Measurements from ENCODE around the gene MCEMP1. TPM values are rescaled to one million over a fixed set of nuclear protein-coding genes. Genes with fewer than 3 reads are reported as not detected.

The MCEMP1 gene
- total RNA-seq, 2 experiments from 2014 or later = not detected

DNA sequence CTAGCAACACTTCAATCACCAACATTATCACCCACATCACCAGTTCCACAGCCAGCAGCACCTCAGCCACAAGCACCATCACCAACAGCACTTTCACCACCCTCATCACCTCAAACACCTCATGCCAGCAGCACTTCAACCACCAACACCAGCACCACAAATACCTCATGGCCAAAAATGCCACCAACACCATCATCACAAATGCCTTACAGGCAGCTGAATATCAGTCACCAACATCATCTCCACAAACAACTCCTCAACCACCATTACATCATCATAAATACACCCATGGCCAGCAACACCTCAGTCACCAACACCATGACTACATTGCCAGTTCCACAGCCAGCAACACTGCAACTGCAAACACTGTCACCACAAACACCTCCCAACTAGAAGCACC, 14.6 kb downstream of the MCEMP1 start:
- H3K27ac Mint-ChIP-seq = no peak overlapping the region
- H3K27me3 Mint-ChIP-seq = peaks cover 1% of the 10 kb centered on the region
- POLR2A ChIA-PET = no interaction called here
- no peaks in the 10 kb centered on the region for H3K36me3 Mint-ChIP-seq
- H3K4me3 Mint-ChIP-seq = no peak overlapping the region
- CTCF ChIA-PET = interaction anchor here (1.5 kb wide), 1 partner anchor 11 kb away, joined by 5 read pairs; the partner anchor contains the start of gene TRAPPC5
- H3K9me3 Mint-ChIP-seq = no peaks in the 10 kb centered on the region
- no peaks in the 10 kb centered on the region for H3K4me1 Mint-ChIP-seq (ENCODE audit: low read depth)
- peak; percentile 41 for DNase-seq
- intact Hi-C loops (cut with micrococcal nuclease) = no loop called here

DNA sequence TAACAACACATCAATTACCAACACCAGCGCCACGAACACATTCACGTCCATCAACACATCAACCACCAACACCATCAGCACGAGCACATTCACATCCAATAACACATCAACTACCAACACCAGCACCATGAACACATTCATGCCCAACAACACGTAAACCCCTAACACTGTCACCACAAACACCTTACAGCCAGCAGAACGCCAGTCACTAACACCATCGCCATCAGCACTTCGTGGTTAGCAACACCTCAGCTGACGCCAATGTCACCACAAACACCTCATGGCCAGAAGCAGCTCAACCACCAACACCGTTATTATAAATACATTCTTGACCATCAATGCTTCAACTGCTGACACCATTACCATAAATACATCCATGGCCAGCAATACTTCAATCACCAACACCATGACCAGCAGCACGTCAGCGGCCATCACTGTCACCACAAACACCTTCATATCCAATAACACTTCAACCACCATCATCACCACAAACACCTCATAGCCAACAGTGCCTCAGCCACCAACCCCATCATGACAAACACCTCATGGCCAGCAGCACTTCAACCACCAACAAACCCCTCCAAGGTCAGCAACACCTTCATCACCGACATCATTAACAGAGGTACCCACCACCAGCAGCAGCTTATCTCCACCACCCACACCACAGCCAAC, 15.7 kb downstream of the MCEMP1 start:
- H3K27ac Mint-ChIP-seq = no peak overlapping the region
- DNase-seq = peak; percentile 17
- H3K4me1 Mint-ChIP-seq (ENCODE audit: low read depth) = no peaks in the 10 kb centered on the region
- H3K27me3 Mint-ChIP-seq = peaks cover 10% of the 10 kb centered on the region
- no peaks in the 10 kb centered on the region for H3K9me3 Mint-ChIP-seq
- ChIA-PET POLR2A (no interaction called here), CTCF (no interaction called here)
- intact Hi-C loops (cut with micrococcal nuclease) = no loop called here
- H3K4me3 Mint-ChIP-seq = no peak overlapping the region
- no peaks in the 10 kb centered on the region for H3K36me3 Mint-ChIP-seq

DNA sequence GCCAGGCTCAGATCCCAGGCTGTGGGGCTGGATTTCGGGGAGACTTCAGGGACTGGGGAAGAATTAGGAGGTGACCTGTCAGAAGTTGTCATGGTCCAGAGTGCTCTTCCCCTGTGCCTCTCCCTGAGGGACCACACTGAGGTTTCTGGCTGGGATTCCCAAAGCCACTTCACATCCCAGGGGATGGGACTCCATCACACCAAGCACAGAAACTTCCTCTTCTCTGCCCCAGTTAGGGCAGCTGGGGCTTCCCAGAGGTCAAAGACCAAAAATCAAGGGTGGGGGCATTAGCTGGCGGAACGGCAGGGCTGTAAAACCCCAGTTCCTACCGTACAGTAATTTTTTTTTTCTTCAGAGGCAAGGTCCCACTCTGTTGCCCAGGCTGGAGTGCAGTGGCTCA, 17.6 kb downstream of the MCEMP1 start:
- POLR2A ChIA-PET = no interaction called here
- intact Hi-C loops (cut with micrococcal nuclease) = no loop called here
- no peak overlapping the region for H3K4me3 Mint-ChIP-seq
- no peaks in the 10 kb centered on the region for H3K36me3 Mint-ChIP-seq
- peaks cover 21% of the 10 kb centered on the region for H3K27me3 Mint-ChIP-seq
- H3K27ac Mint-ChIP-seq = no peak overlapping the region
- peaks cover 6% of the 10 kb centered on the region for H3K4me1 Mint-ChIP-seq (ENCODE audit: low read depth)
- no peak for DNase-seq
- CTCF ChIA-PET = interaction anchor here (0.6 to 1.5 kb wide), 2 partner anchors 13 to 318 kb away, joined by 6 to 7 read pairs; partner anchors contain the start of gene TRAPPC5
- H3K9me3 Mint-ChIP-seq = no peaks in the 10 kb centered on the region

DNA sequence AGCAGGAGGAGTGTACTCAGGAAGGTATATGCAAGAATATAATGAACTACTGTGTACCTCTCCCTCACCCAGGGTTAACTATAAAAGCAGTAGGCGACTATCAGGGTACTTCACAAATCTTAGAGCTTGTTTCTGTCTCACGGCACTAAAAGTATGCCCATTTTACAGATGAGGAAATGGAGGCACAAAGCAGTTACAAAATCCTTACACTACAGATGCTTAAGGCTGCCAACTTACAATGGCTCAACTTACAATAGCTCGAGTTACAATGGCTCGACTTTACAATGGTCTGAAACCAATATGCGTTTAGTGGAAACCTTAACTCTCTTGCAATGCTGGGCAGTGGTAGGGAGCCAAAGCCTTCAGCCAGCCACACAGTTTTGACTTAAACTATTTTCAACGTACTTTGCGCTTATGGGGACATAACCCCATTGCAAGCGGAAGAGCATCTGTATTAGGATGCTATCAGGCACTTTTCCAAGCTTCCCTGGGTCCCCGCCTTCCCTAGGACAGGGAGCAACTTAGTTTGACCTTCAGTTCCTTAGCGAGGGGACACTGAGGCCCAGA, 20.9 kb downstream of the MCEMP1 start:
- Mint-ChIP-seq H3K36me3 (no peaks in the 10 kb centered on the region), H3K27me3 (peaks cover 21% of the 10 kb centered on the region), H3K9me3 (no peaks in the 10 kb centered on the region), H3K4me3 (no peak overlapping the region), H3K27ac (no peak overlapping the region), H3K4me1 (ENCODE audit: low read depth) (peaks cover 13% of the 10 kb centered on the region)
- no peak for DNase-seq
- intact Hi-C loops (cut with micrococcal nuclease) = loop anchor here (2.0 kb wide), 1 partner anchor 75 kb away; no protein-coding TSS in a partner anchor
- POLR2A ChIA-PET = no interaction called here
- CTCF ChIA-PET = interaction anchor here (1.5 to 4.1 kb wide), 2 partner anchors 17 kb away, joined by 6 to 26 read pairs; partner anchors contain the start of gene TRAPPC5

DNA sequence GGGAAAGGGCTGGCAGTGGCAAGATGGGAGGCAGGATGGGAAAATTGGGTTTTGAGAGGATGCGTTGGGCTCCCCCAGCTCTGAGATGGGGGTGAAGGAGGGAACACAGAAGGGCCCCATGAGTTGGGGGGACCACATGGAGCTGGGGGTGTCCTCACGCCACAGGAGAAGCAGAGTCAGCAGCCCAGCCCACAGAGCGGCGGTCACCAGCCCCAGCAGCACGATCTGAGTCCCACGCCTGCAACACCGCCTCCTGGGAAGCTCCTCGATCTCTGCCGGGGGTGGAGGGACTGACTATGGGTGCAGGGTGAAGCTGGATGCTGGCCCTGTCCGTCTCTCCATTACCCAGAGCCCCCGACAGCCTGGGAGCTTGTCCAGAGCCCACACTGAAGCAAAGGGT, 21.7 kb downstream of the MCEMP1 start:
- Mint-ChIP-seq H3K27ac (no peak overlapping the region), H3K4me3 (no peak overlapping the region), H3K27me3 (peaks cover 21% of the 10 kb centered on the region), H3K4me1 (ENCODE audit: low read depth) (peaks cover 13% of the 10 kb centered on the region), H3K9me3 (no peaks in the 10 kb centered on the region), H3K36me3 (no peaks in the 10 kb centered on the region)
- intact Hi-C loops (cut with micrococcal nuclease) = loop anchor here (2.0 kb wide), 1 partner anchor 74 kb away; no protein-coding TSS in a partner anchor
- CTCF ChIA-PET = interaction anchor here (1.4 to 4.1 kb wide), 2 partner anchors 18 to 102 kb away, joined by 5 to 26 read pairs; partner anchors contain the start of gene TRAPPC5
- POLR2A ChIA-PET = no interaction called here
- no peak for DNase-seq

DNA sequence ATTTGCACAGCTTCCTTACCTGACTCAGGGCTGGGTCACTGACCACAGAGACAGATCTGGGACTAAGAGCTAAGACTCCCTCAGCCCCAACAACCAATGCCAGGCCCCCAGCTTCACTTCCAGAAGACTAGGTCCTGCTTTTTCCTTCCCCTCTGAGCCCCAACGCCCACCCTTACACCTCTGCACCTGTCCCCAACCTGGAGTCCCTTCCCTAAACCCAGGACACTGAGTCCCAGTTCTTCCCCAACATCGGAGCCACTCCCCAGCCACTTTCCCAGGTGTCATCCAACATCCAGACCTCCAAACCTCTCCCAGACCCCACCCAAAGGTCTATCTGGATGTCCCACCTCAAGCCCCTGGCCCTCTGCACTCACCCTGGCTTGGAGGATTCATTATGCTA, 22.1 kb downstream of the MCEMP1 start:
- H3K4me3 Mint-ChIP-seq = peak overlapping the region; percentile 6
- peaks cover 21% of the 10 kb centered on the region for H3K27me3 Mint-ChIP-seq
- intact Hi-C loops (cut with micrococcal nuclease) = loop anchor here (1.0 to 2.0 kb wide), 2 partner anchors 39 to 74 kb away; no protein-coding TSS in a partner anchor
- H3K9me3 Mint-ChIP-seq = no peaks in the 10 kb centered on the region
- ChIA-PET CTCF (interaction anchor here (1.2 to 4.1 kb wide), 3 partner anchors 18 to 130 kb away, joined by 4 to 26 read pairs (median 5); partner anchors contain the start of gene TRAPPC5), POLR2A (no interaction called here)
- peaks cover 13% of the 10 kb centered on the region for H3K4me1 Mint-ChIP-seq (ENCODE audit: low read depth)
- peak overlapping the region; percentile 28 for H3K27ac Mint-ChIP-seq
- no peaks in the 10 kb centered on the region for H3K36me3 Mint-ChIP-seq
- no peak for DNase-seq

DNA sequence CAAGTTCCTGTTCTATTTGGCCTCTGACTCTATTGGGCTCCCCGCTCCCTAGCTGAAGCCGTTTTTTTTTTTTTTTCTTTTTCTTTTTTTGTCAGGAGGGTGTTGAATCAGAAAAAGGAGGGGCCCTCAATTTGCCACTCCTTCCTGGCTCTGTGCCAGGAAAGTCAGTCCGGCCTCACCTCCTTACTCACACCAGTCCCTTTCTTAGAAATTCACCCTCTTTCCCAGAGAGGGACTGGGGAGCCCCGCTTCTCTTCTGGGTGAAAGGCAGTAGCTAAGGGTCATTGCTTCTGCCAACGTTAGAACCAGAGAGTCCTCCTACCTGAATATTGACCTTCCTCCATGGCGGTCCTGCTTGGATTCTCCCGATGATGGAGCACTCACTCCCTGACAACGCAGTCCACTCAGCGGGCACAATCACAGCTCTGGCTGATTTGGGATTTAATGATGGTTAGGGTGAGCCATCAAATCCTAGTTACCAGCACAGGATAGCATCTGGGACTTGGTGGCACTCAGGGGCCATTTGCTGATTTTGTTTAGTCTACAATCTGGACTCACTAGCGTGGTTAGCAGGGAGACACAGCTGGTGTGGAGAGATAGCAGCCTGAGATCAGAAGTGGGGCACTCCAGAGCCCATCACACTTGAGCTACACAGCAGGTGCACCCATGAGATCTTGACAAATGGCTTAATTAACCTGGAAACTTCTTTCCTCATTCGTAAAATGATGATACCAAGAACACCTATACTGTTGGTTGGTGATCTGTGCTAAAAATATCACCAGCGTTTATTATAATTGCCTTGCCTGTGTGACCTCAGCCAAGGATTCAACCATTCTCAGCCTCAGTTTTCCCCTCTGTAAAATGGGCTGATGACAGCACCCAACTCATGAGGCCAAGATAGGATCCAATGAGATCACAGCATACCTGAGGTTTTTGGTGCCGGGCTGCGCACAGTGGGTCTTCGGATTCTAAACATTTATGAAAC, 22.8 kb downstream of the MCEMP1 start:
- Mint-ChIP-seq H3K4me3 (peak overlapping the region; percentile 6), H3K9me3 (no peaks in the 10 kb centered on the region), H3K27me3 (peaks cover 21% of the 10 kb centered on the region), H3K36me3 (no peaks in the 10 kb centered on the region), H3K27ac (peak overlapping the region; percentile 39), H3K4me1 (ENCODE audit: low read depth) (peaks cover 16% of the 10 kb centered on the region)
- ChIA-PET POLR2A (no interaction called here), CTCF (interaction anchor here (1.2 to 4.1 kb wide), 3 partner anchors 19 to 131 kb away, joined by 4 to 26 read pairs (median 5); partner anchors contain the start of gene TRAPPC5)
- peak; percentile 81 for DNase-seq
- intact Hi-C loops (cut with micrococcal nuclease) = loop anchor here (1.0 to 2.0 kb wide), 2 partner anchors 39 to 73 kb away; no protein-coding TSS in a partner anchor

DNA sequence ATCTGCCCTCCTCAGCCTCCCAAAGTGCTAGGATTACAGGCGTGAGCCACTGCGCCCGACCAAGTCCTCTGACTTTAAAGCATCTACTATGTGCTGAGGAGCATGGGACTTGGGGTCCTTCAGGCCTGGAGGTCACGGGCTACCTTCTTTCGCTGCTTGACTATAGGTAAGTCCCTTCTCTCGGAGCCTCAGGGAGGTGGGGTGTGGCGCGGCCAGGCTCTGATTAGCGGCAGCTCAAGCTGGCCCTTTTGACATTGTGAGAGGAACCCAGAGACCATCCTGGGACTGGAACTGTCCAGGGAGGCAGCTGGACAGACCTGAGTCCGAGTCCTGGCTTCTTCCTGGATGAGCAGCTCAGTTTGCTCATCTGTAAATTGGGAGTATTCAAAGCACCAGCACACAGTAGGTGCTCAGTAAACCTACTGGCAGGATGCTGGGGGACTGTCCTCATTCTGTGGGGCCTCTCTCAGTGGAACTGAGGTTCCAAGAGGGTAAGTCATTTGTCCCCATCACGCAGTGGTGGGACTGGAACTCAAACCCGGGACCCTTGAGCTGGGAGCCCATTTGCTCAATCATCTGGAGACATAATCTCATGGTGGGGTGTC, 24.3 kb downstream of the MCEMP1 start:
- no peak for DNase-seq
- peaks cover 30% of the 10 kb centered on the region for H3K4me1 Mint-ChIP-seq (ENCODE audit: low read depth)
- intact Hi-C loops (cut with micrococcal nuclease) = no loop called here
- CTCF ChIA-PET = interaction anchor here (4.1 kb wide), 1 partner anchor 20 kb away, joined by 26 read pairs; the partner anchor contains the start of gene TRAPPC5
- POLR2A ChIA-PET = no interaction called here
- H3K9me3 Mint-ChIP-seq = no peaks in the 10 kb centered on the region
- peaks cover 21% of the 10 kb centered on the region for H3K27me3 Mint-ChIP-seq
- no peak overlapping the region for H3K4me3 Mint-ChIP-seq
- H3K36me3 Mint-ChIP-seq = no peaks in the 10 kb centered on the region
- H3K27ac Mint-ChIP-seq = no peak overlapping the region

DNA sequence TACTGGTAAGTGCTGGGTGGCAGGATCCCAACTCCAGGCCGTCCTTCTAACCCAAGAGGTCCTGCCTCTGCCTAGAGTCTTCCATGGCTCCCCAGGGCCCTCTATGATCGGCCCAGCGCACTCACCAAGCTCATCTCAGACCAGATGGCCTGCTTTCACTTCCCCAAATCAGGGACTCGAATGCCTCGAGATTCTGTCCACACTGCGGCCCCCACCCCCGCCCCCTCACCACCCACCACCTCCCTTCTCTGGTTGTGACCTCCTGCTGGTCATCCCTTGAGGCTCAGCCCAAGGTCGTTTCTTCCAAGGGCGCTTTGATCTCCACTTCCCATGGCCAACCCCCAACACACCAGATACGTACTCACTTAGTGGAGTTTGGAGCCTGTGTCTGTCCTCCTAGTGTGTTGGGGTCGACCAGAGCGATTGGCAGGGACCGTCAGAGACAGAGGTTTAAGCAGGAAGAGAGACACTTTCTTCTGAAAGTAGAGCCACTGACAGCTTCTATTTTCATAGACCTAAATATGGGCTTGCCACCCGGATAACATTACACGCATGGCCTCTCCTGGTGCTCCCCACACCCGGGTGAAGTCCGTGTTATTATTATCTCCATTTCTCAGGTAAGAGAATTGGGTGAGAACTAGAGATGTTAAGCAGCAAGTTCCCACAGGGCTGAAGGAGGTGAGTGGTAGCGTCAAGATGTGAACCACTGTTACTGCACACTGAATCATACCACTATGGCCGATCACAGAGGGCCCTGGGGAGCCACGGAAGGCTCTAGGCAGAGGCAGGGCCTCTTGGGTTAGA, 25.0 kb downstream of the MCEMP1 start, which contains the start of gene FCER2:
Gene FCER2, minus strand, starts transcription at position 478 of the 804 bp plus-strand sequence. CDS start 2,371 bp downstream, outside the sequence.
- POLR2A ChIA-PET = no interaction called here
- H3K27ac Mint-ChIP-seq = no peak within 1 kb of the TSS

DNA sequence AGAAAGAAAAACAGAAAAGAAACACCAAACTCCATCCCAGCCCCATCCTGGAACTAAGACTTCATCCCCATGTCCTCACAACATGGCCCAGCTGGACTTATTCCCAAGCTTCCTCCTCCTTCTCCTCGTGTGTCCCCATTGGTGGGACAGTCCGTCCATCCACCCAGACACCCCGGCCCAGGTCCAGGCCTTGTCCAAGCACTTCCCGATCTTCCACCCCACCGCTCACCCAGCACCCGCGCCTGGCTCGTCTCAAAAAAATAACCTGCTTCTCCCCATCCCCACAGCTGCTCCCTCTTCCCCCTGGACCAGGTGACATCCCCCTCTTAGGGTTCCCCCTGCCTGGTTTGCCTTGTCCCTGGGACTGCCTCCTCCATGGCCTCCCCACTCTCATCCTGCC, 26.4 kb downstream of the MCEMP1 start:
- CTCF ChIA-PET = interaction anchor here (1.1 kb wide), 1 partner anchor 23 kb away, joined by 4 read pairs; the partner anchor contains the start of gene TRAPPC5
- Mint-ChIP-seq H3K4me1 (ENCODE audit: low read depth) (peaks cover 42% of the 10 kb centered on the region), H3K9me3 (no peaks in the 10 kb centered on the region), H3K4me3 (no peak overlapping the region), H3K27ac (no peak overlapping the region), H3K27me3 (peaks cover 8% of the 10 kb centered on the region), H3K36me3 (no peaks in the 10 kb centered on the region)
- POLR2A ChIA-PET = no interaction called here
- no peak for DNase-seq
- intact Hi-C loops (cut with micrococcal nuclease) = no loop called here

More for the DNA sequence above, 25.0 kb downstream of the MCEMP1 start, which contains the start of gene FCER2:
- CTCF ChIA-PET = interaction anchor here (1.1 to 4.1 kb wide), 2 partner anchors 21 kb away, joined by 4 to 26 read pairs; partner anchors contain the start of gene TRAPPC5
- Mint-ChIP-seq H3K9me3 (no peaks in the 10 kb centered on the region), H3K4me3 (no peak within 1 kb of the TSS), H3K36me3 (no peaks in the 10 kb centered on the region), H3K4me1 (ENCODE audit: low read depth) (peaks cover 37% of the 10 kb centered on the region), H3K27me3 (peaks cover 21% of the 10 kb centered on the region)
- no peak for DNase-seq
- intact Hi-C loops (cut with micrococcal nuclease) = no loop called here

Measured in activated CD4-positive, alpha-beta memory T cell treated with anti-CD3 and anti-CD28 coated beads for 36 hours (primary cell).